Frontal cortex (tissue), 4 donors: ENCODE measurements around the gene ATP1B1. TPM values are rescaled to one million over a fixed set of nuclear protein-coding genes. Genes with fewer than 3 reads are reported as not detected.
"Not testable (repeated sequence)": the region's sequence is repeated elsewhere in the genome, so short reads cannot be mapped to it uniquely, and the experiment has no call there.

ENCODE experiments used
- DNase-seq, 2 donors: peaks; one replicate each; pipeline ENCODE4 v3.0.0; 2012; ENCODE audit warnings: low spot score in 2 of 2
- FAIRE-seq: peaks from 2 replicates; lab custom pipeline; 2012; peaks lifted over from hg19 to GRCh38; lab: Jason Lieb, UNC
- total RNA-seq: library from RNA; depleted of rRNA; stranded (reverse); fragments of >200 nt; gene quantifications from one replicate; pipeline ENCODE4 v1.2.3, GENCODE V29; 2014
- donor health status: control.
- donor health status: control.
- donor health status: control.

ATP1B1 gene
- total RNA-seq, 1 donor from 2014 or later: 235 TPM

- no peak for DNase-seq
- FAIRE-seq: no peak
These were observed 5.8 kb downstream of the ATP1B1 start for GRCh38 chr1:169112241-169112640.

GRCh38 chr1:169113613-169114119 is 7.2 kb downstream of the ATP1B1 start:
- DNase-seq (no peak), FAIRE-seq (no peak)

GRCh38 chr1:169115891-169116585 is 9.5 kb downstream of the ATP1B1 start:
- FAIRE-seq: no peak
- DNase-seq: no peak

DNA sequence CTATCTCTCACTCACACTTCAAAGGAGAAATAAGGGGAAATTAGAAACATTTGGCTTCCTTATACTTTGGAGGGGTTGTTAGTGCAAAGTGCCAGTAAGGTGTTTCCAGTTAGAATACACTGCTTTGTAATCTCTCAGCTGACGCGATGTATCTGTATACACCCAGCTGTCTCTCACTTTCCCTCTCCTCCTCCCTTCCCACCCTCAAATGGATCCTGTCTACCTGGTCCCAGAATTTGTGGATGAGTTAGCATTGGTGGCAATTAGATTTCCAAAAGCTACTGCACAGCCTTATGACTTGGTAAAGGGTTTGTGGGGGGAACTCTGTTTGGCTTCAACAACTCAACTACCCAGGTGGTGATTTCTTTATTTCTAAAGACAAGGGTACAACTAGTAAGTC is 10.5 kb downstream of the ATP1B1 start:
- no peak for FAIRE-seq

DNA sequence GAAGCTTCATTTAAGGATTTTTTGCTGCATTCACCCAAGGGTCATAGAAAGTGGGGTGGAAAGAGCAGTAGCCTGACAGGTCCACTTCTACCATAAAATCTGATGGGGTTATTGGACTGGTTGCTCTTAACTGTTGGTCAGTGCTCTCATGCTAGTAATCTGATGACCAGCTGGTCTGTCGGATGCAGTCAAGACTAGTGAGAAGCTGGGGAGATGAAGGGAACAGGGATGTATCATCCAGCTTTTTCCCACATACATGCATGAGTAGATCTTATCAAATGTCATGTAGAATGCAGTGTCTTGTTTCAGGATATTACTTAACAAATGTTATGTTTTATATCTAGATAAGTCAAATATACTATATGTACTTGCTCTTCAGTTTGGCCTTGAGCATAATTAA is 11.1 kb downstream of the ATP1B1 start:
- DNase-seq (no peak), FAIRE-seq (no peak)

More for the DNA sequence above, 10.5 kb downstream of the ATP1B1 start:
- DNase-seq: no peak

DNA sequence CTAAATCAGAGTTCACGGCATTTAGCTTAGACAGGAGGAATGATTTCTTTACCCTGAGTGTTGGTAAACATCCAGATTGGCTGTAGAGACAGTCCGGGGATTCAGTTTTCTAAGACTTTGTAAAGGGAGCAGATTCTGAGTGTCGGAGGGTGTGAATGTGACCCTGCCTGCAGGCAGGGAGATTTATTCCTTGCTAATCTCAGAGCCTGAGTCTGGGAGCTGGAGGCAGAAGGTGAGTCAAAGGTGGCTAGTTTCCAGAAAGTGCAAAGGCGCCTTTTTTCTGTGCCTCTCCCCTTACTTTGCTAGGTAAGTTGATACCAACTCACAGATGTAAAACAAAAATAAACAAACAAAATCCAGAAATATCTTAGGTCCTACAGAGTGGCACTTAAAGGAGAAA is 11.7 kb downstream of the ATP1B1 start:
- no peak for DNase-seq
- no peak for FAIRE-seq

- FAIRE-seq: no peak
- DNase-seq: no peak
These were observed 12.9 kb downstream of the ATP1B1 start for GRCh38 chr1:169119405-169119804.

- FAIRE-seq: no peak
- no peak for DNase-seq
These were observed 13.6 kb downstream of the ATP1B1 start for GRCh38 chr1:169120066-169120465.

- FAIRE-seq: no peak
- DNase-seq: no peak
These were observed 14.8 kb downstream of the ATP1B1 start for GRCh38 chr1:169121146-169121923.

- FAIRE-seq: no peak
- DNase-seq: no peak
These were observed 16.5 kb downstream of the ATP1B1 start for GRCh38 chr1:169122976-169123375.

DNA sequence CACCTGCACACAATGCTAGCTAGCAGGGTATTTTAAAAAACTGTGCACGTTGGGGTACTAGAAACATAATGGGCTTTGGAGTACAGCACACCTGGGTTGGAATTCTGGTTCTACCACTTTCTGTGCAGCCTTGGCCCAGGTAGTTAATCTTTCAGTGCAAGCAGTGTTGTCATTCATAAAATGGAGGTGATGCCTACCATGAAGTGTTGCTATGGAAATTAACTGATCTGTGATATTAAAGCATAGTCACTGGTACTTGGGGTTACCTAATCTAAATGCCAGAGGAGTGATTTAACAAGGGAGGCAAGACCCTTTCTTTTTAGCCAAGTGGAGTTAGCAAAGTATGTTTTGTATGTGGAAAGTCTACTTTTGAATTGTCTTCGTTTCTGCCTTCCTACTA is 18.0 kb downstream of the ATP1B1 start:
- DNase-seq (no peak), FAIRE-seq (no peak)

GRCh38 chr1:169125597-169125996 is 19.1 kb downstream of the ATP1B1 start:
- not testable (repeated sequence) for DNase-seq, FAIRE-seq

DNA sequence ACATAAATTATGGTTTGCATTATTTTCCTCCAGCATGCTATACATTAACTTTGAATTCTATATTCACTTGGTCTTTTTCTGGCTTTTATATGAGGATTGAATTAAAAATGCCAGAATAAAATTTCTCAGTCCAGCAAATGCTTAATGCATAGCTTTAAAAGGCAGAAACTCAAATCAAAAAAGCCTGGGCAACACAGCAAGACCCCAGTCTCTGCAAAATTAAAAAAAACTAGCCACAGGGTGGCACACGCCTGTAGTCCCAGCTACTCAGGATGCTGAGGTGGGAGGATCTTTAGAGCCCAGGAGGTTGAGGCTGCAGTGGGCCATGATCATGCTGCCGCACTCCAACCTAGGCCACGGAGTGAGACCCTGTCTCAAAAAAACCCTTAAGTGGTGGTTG is 19.8 kb downstream of the ATP1B1 start:
- FAIRE-seq: no peak
- no peak for DNase-seq

DNA sequence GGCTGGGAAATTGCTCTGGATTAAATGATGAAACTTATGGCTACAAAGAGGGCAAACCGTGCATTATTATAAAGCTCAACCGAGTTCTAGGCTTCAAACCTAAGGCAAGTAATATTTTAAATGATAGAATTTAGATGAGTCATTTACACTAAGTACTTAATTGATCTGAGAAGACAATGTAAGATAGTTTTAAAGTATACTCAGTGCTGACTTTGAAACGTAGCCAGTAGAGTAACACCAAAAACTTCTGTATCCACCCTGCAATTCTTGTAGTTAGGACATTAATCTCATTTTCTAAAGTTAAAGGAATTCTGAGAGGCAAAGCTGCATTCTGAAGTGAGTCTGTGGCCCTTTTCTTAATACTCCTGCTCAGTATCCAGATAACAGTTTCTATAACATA is 20.8 kb downstream of the ATP1B1 start:
- DNase-seq: no peak
- FAIRE-seq: no peak

GRCh38 chr1:169128562-169128961 is 22.1 kb downstream of the ATP1B1 start:
- no peak for DNase-seq
- no peak for FAIRE-seq

GRCh38 chr1:169129109-169129784 is 22.8 kb downstream of the ATP1B1 start:
- FAIRE-seq: no peak
- DNase-seq: no peak

GRCh38 chr1:169130683-169131082 is 24.2 kb downstream of the ATP1B1 start:
- FAIRE-seq (no peak), DNase-seq (no peak)

DNA sequence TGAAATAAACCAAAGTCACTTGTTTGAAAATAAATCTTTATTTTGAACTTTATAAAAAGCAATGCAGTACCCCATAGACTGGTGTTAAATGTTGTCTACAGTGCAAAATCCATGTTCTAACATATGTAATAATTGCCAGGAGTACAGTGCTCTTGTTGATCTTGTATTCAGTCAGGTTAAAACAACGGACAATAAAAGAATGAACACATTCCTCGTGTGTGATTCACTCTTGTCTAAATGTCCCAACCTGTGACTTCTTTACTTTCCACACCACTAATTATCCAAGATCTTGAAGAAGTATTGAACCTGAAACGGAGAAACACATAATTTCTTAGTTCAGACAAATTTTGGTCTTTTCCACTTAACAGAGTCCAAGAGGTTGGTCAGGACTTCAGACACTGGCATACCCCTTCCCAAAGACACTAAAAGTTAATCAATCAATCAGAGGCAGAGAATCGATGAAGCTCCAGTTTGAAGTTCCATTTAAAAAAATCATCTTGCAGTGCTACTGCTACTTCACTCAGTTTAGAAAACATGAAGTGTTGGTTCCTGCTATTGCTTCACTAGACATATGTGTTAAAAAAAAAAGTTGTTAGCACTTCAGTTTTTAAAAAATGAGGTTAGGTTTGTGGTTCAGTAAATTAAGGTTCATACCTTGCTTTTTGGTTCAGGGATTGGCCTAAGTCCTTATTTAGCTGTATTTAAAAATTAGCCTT is 26.2 kb downstream of the ATP1B1 start:
- no peak for DNase-seq
- FAIRE-seq: no peak

- no peak for FAIRE-seq
- DNase-seq: no peak
These were observed 26.7 kb downstream of the ATP1B1 start for GRCh38 chr1:169133228-169133576.

DNA sequence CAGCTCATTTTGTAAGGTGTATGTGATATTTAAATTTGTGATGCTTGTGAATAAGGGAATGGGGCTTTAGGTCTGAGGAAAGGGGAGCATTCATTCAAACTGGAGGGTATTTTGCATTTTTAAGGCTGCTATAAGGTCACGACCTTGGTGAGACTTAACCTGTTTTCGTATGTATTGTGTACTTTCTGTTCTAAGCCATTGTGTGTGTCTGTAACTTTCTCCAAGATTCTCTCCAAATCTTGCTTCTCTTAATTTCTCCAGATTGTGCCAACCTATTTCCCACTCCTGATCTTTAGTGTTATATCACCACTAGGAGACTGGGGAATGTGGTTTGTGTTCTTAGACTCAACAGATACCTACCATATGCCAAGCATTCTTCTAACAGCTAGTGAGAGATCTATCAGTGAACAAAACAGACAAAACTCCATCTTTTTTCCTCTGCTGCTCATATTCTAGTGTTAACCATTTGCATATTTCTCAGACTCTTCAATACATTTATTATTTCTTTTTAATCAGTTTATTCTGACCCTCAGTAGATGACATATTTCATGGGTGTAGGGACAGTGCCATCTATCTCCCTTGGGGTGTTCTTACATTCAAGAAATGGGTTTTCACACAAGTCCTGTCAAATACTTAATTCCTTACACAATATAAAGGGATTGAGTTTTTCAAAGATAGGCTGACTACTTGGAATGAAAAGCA is 27.5 kb downstream of the ATP1B1 start:
- DNase-seq (no peak), FAIRE-seq (no peak)
